Activated CD8-positive, alpha-beta T cell treated with anti-CD3 and anti-CD28 coated beads for 36 hours (primary cell): Measurements from ENCODE around the gene SERF2. TPM values are rescaled to one million over a fixed set of nuclear protein-coding genes. Genes with fewer than 3 reads are reported as not detected.

Experiments used
- ATAC-seq: fragments of 200-7000 bp; cut with Tn5 transposase; one replicate; pipeline ENCODE4 v1.10.0; 2021; ENCODE audit warnings: mild to moderate bottlenecking, moderate library complexity
- CTCF ChIA-PET: fragments of 350-600 bp; sonication (Branson Sonifier 250); formaldehyde crosslinking; loops from one replicate; lab custom pipeline; 2021; ENCODE audit warnings: antibody characterized with exemption; lab: Charles Lee
- POLR2A ChIA-PET: fragments of 350-600 bp; sonication (Branson Sonifier 250); formaldehyde crosslinking; loops from one replicate; lab custom pipeline; 2021; ENCODE audit warnings: antibody characterized with exemption; lab: Charles Lee
- DNase-seq: peaks from one replicate; pipeline ENCODE4 v3.0.0-alpha.2; 2020
- H3K27ac Mint-ChIP-seq: one replicate; pipeline ENCODE4 v1.8.0; 2021; ENCODE audit warnings: mild to moderate bottlenecking, mixed read lengths
- H3K27me3 Mint-ChIP-seq: one replicate; pipeline ENCODE4 v1.8.0; 2021; ENCODE audit warnings: mixed read lengths
- H3K36me3 Mint-ChIP-seq: one replicate; pipeline ENCODE4 v1.8.0; 2021; ENCODE audit warnings: low read depth, mixed read lengths
- H3K4me1 Mint-ChIP-seq: one replicate; pipeline ENCODE4 v1.8.0; 2021; ENCODE audit warnings: low read depth, mixed read lengths
- H3K4me3 Mint-ChIP-seq: one replicate; pipeline ENCODE4 v1.8.0; 2021; ENCODE audit warnings: mild to moderate bottlenecking, moderate library complexity, mixed read lengths
- H3K9me3 Mint-ChIP-seq: one replicate; pipeline ENCODE4 v1.8.0; 2021; ENCODE audit warnings: mixed read lengths
- CTCF ChIP-seq: fragments of 200-600 bp; IDR thresholded peaks from one replicate; pipeline ENCODE4 v1.8.0; 2022; ENCODE audit warnings: antibody characterized with exemption, mild to moderate bottlenecking
- intact Hi-C: fragments of 100-400 bp; cut with micrococcal nuclease; formaldehyde crosslinking; loops from one replicate; pipeline ENCODE4 v1.10.0; 2022
- total RNA-seq, 2 experiments: library from RNA; stranded (reverse); gene quantifications; one replicate each; pipeline ENCODE4 v1.2.3, GENCODE V29; 2021

SERF2 gene
- total RNA-seq, 2 experiments from 2014 or later, result 775 to 810 TPM

- ATAC-seq, result no peak
- H3K27ac Mint-ChIP-seq, result peak overlapping the region; percentile 18
- intact Hi-C loops, result no loop called here
- no peak overlapping the region for H3K4me3 Mint-ChIP-seq
- TF ChIP-seq CTCF, result no peak
- H3K4me1 Mint-ChIP-seq, result peaks cover 29% of the 10 kb centered on the region
- no peaks in the 10 kb centered on the region for H3K27me3 Mint-ChIP-seq
- ChIA-PET CTCF (interaction anchor here (2.9 to 3.0 kb wide), 2 partner anchors 10 to 22 kb away, joined by 10 to 15 read pairs; partner anchors contain the start of genes HYPK and SERINC4), POLR2A (interaction anchor here (2.9 to 3.4 kb wide), 2 partner anchors 13 to 45 kb away, joined by 15 to 30 read pairs; partner anchors contain the start of genes MFAP1 and SERF2)
- no peak for DNase-seq
- H3K36me3 Mint-ChIP-seq, result peaks cover 12% of the 10 kb centered on the region
- H3K9me3 Mint-ChIP-seq, result no peaks in the 10 kb centered on the region
These were observed 13.1 kb upstream of the SERF2 start for GRCh38 chr15:43779016-43779415.

DNA sequence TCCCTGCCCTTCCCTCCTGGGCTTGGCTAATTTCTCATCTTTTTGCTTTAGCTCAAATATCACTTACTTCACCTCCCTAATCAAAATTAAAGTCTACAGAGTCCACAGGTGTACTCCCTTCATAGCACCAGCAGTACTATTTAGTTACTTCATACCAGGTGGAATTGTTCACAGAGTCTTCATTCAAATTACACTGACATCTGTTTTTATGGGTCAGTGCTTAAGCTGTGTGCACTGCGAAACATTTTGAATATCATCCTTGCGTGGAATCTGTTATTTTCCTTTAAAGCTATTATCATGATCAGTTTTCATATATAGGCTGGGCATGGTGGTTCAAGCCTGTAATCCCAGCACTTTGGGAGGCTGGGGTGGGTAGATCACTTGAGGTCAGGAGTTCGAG lies 2.7 kb upstream of the SERF2 start:
- DNase-seq (no peak), ATAC-seq (no peak)
- Mint-ChIP-seq H3K4me3 (no peak overlapping the region), H3K27ac (no peak overlapping the region), H3K27me3 (no peaks in the 10 kb centered on the region), H3K9me3 (no peaks in the 10 kb centered on the region), H3K36me3 (peaks cover 20% of the 10 kb centered on the region), H3K4me1 (peaks cover 21% of the 10 kb centered on the region)
- POLR2A ChIA-PET, result interaction anchor here (1.2 to 2.3 kb wide), 2 partner anchors 12 to 36 kb away, joined by 5 to 9 read pairs; partner anchors contain the start of gene ELL3
- CTCF ChIA-PET, result interaction anchor here (0.7 to 3.1 kb wide), 3 partner anchors 9 to 38 kb away, joined by 3 to 16 read pairs (median 7); partner anchors contain the start of gene ELL3
- intact Hi-C loops, result no loop called here
- TF ChIP-seq CTCF, result no peak

GRCh38 chr15:43792761-43793476 lies 799 bp downstream of the SERF2 start:
- POLR2A ChIA-PET, result interaction anchor here (0.6 to 2.8 kb wide), 14 partner anchors 8 to 432 kb away, joined by 3 to 30 read pairs (median 4); partner anchors contain the start of genes ELL3, HYPK, MFAP1 and SERINC4
- Mint-ChIP-seq H3K27ac (peak overlapping the region; percentile 98), H3K4me1 (peaks cover 43% of the 10 kb centered on the region), H3K27me3 (no peaks in the 10 kb centered on the region), H3K4me3 (peak overlapping the region; percentile 98), H3K9me3 (no peaks in the 10 kb centered on the region), H3K36me3 (peaks cover 45% of the 10 kb centered on the region)
- CTCF ChIA-PET, result interaction anchor here (1.4 to 3.1 kb wide), 2 partner anchors 16 to 32 kb away, joined by 3 to 17 read pairs; partner anchors contain the start of genes ELL3 and MFAP1
- no peak for TF ChIP-seq CTCF
- peak; percentile 12 for ATAC-seq
- intact Hi-C loops, result no loop called here
- DNase-seq, result peak; percentile 76

- peak overlapping the region; percentile 98 for H3K4me3 Mint-ChIP-seq
- intact Hi-C loops, result no loop called here
- POLR2A ChIA-PET, result interaction anchor here (0.6 to 2.8 kb wide), 13 partner anchors 7 to 433 kb away, joined by 3 to 30 read pairs (median 4); partner anchors contain the start of genes ELL3, HYPK, MFAP1 and SERINC4
- CTCF ChIA-PET, result interaction anchor here (3.1 kb wide), 1 partner anchor 16 kb away, joined by 17 read pairs; the partner anchor contains the start of gene ELL3
- H3K27ac Mint-ChIP-seq, result peak overlapping the region; percentile 98
- ATAC-seq, result no peak
- H3K36me3 Mint-ChIP-seq, result peaks cover 51% of the 10 kb centered on the region
- no peak for TF ChIP-seq CTCF
- no peaks in the 10 kb centered on the region for H3K9me3 Mint-ChIP-seq
- no peaks in the 10 kb centered on the region for H3K27me3 Mint-ChIP-seq
- DNase-seq, result no peak
- H3K4me1 Mint-ChIP-seq, result peaks cover 49% of the 10 kb centered on the region
These were observed 1.5 kb downstream of the SERF2 start for GRCh38 chr15:43793647-43794046.
